Measurements from ENCODE around the gene UBASH3A.

GRCh38 chr21:42390696-42391095 lies 13.0 kb upstream of the UBASH3A start:
- TF ChIP-seq ZNF449 (tag by site-specific recombination; IDR thresholded peaks at IDR 0.05) (no peak), WT1 (tag by site-specific recombination; IDR thresholded peaks at IDR 0.05) (no peak), CTCF (tag by site-specific recombination; IDR thresholded peaks at IDR 0.05) (no peak), ZNF76 (tag by site-specific recombination; IDR thresholded peaks at IDR 0.05; ENCODE audit: borderline replicate concordance, low read depth) (no peak)
